GM21576 (cell line): ENCODE measurements around the gene CALML6.
"Not testable (repeated sequence)": the region's sequence is repeated elsewhere in the genome, so short reads cannot be mapped to it uniquely, and the experiment has no call there.

Experiments used
- ATAC-seq: cut with Tn5 transposase; IDR thresholded peaks from one replicate; pipeline ENCODE4 v1.9.1; 2021; ENCODE audit warnings: mild to moderate bottlenecking, moderate library complexity; ENCODE audit not compliant: unreplicated experiment

CALML6 gene

GRCh38 chr1:1914971-1915692 lies at the start of gene CALML6:
Gene CALML6 (plus strand): TSS chr1:1915260. CDS start chr1:1915281, 21 bp downstream.
- ATAC-seq, result no peak

- no peak for ATAC-seq
Observed at GRCh38 chr1:1867164-1867563, 47.9 kb upstream of the CALML6 start.

- no peak for ATAC-seq
Observed at GRCh38 chr1:1869469-1869868, 45.6 kb upstream of the CALML6 start.

GRCh38 chr1:1872329-1872994 lies 42.6 kb upstream of the CALML6 start:
- ATAC-seq, result no peak

GRCh38 chr1:1873186-1873585 lies 41.9 kb upstream of the CALML6 start:
- no peak for ATAC-seq

- ATAC-seq, result no peak
Observed at GRCh38 chr1:1874901-1875300, 40.2 kb upstream of the CALML6 start.

- ATAC-seq, result no peak
Observed at GRCh38 chr1:1875932-1876331, 39.1 kb upstream of the CALML6 start.

- ATAC-seq, result no peak
Observed at GRCh38 chr1:1876335-1876930, 38.6 kb upstream of the CALML6 start.

- ATAC-seq, result no peak
Observed at GRCh38 chr1:1877865-1878436, 37.1 kb upstream of the CALML6 start.

- ATAC-seq, result no peak
Observed at GRCh38 chr1:1879942-1880341, 35.1 kb upstream of the CALML6 start.

- ATAC-seq, result no peak
Observed at GRCh38 chr1:1880617-1881312, 34.3 kb upstream of the CALML6 start.

GRCh38 chr1:1881727-1882126 lies 33.3 kb upstream of the CALML6 start:
- ATAC-seq, result no peak

GRCh38 chr1:1883092-1883873 lies 31.8 kb upstream of the CALML6 start:
- ATAC-seq, result no peak

- not testable (repeated sequence) for ATAC-seq
Observed at GRCh38 chr1:1883890-1884289, 31.2 kb upstream of the CALML6 start.

- no peak for ATAC-seq
Observed at GRCh38 chr1:1889090-1889750, 25.8 kb upstream of the CALML6 start.

- ATAC-seq, result peak; percentile 16
Observed at GRCh38 chr1:1889847-1890505, 25.1 kb upstream of the CALML6 start.

- ATAC-seq, result peak; percentile 68
Observed at GRCh38 chr1:1890506-1891348, 24.3 kb upstream of the CALML6 start, which contains the start of gene GNB1. Gene GNB1 (minus strand): TSS chr1:1891087. CDS start chr1:1825453, 65,634 bp downstream.

GRCh38 chr1:1891349-1892078 lies 23.5 kb upstream of the CALML6 start:
- ATAC-seq, result peak; percentile 26
